HEK293T (cell line): ENCODE measurements around the gene SLC8A1.
A peak's percentile ranks its signal among the peaks of the same experiment; 100 is the strongest.

ENCODE experiments used
- CTCF ChIA-PET: fragments of 350-600 bp; formaldehyde crosslinking; extraction: SDS; loops from one replicate; lab custom pipeline; 2021; ENCODE audit warnings: antibody characterized with exemption, inconsistent platforms; lab: Yijun Ruan, JAX
- POLR2A ChIA-PET: fragments of 350-600 bp; formaldehyde crosslinking; extraction: SDS; loops from one replicate; lab custom pipeline; 2020; ENCODE audit warnings: antibody characterized with exemption, inconsistent platforms; lab: Yijun Ruan, JAX
- DNase-seq: peaks from one replicate; pipeline ENCODE4 v3.0.0; 2012; ENCODE audit warnings: mixed read lengths; ENCODE audit errors: extremely low spot score
- ARNT ChIP-seq: fragments of 450-650 bp; IDR thresholded peaks from 2 replicates; pipeline ENCODE4 v1.6.1; 2017; ENCODE audit warnings: mild to moderate bottlenecking
- BHLHE40 ChIP-seq: fragments of 450-650 bp; IDR thresholded peaks from 2 replicates; pipeline ENCODE4 v1.6.1; 2016; ENCODE audit warnings: mild to moderate bottlenecking, moderate library complexity, borderline replicate concordance
- CTBP1 ChIP-seq: fragments of 450-650 bp; IDR thresholded peaks from 2 replicates; pipeline ENCODE4 v1.6.1; 2016; ENCODE audit warnings: borderline replicate concordance
- ELF4 ChIP-seq: fragments of 450-650 bp; IDR thresholded peaks from 2 replicates; pipeline ENCODE4 v1.6.1; 2017; ENCODE audit warnings: antibody characterized with exemption
- FOXA1 ChIP-seq: fragments of 450-650 bp; IDR thresholded peaks from 2 replicates; pipeline ENCODE4 v1.6.1; 2016; ENCODE audit warnings: mild to moderate bottlenecking
- FOXK2 ChIP-seq: fragments of 450-650 bp; IDR thresholded peaks from 2 replicates; pipeline ENCODE4 v1.6.1; 2016; ENCODE audit warnings: mild to moderate bottlenecking
- FOXM1 ChIP-seq: fragments of 450-650 bp; IDR thresholded peaks from 2 replicates; pipeline ENCODE4 v1.6.1; 2017; ENCODE audit warnings: mild to moderate bottlenecking, borderline replicate concordance
- HDGF ChIP-seq: fragments of 450-650 bp; IDR thresholded peaks from 2 replicates; pipeline ENCODE4 v1.6.1; 2017; ENCODE audit warnings: antibody characterized with exemption, borderline replicate concordance
- L3MBTL2 ChIP-seq: fragments of 450-650 bp; conservative IDR thresholded peaks from 2 replicates; pipeline ENCODE4 v1.6.1; 2016; ENCODE audit warnings: mild to moderate bottlenecking
- LEF1 ChIP-seq: fragments of 450-650 bp; IDR thresholded peaks from 2 replicates; pipeline ENCODE4 v1.6.1; 2017; ENCODE audit warnings: mild to moderate bottlenecking, borderline replicate concordance
- NFRKB ChIP-seq: fragments of 450-650 bp; IDR thresholded peaks from 2 replicates; pipeline ENCODE4 v1.6.1; 2016; ENCODE audit warnings: mild to moderate bottlenecking, moderate library complexity
- SP1 ChIP-seq: fragments of 450-650 bp; IDR thresholded peaks from 2 replicates; pipeline ENCODE4 v1.6.1; 2017
- SUZ12 ChIP-seq: fragments of 450-650 bp; IDR thresholded peaks from 2 replicates; pipeline ENCODE4 v1.6.1; 2016; ENCODE audit warnings: mild to moderate bottlenecking
- TARDBP ChIP-seq: fragments of 450-650 bp; IDR thresholded peaks from 2 replicates; pipeline ENCODE4 v1.6.1; 2016
- ZNF384 ChIP-seq: fragments of 450-650 bp; IDR thresholded peaks from 2 replicates; pipeline ENCODE4 v1.6.1; 2016
- TF ChIP-seq, protein P1 (sequence below): fragments of 450-650 bp; IDR thresholded peaks from 2 replicates; pipeline ENCODE4 v1.6.1; 2016

SLC8A1 gene

DNA sequence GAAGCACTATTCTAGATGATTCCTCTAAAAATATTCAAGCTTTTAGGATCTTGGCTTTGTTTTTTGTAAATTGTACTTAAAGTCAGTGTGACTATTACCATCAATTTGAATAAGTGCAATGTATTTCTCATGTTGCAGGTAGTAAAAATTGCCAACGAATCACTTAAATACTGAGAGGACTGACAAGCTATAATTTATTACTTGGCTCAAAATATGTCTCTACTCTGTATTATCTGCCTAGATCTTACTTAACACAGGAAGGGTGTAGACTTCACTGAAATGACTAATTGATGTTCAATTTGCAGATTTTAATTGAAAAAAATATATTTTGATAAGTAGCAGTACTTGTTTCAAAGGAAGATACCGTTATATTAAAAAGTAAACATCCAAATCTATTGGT, 202.3 kb downstream of the SLC8A1 start:
- TF ChIP-seq, protein P1, sequence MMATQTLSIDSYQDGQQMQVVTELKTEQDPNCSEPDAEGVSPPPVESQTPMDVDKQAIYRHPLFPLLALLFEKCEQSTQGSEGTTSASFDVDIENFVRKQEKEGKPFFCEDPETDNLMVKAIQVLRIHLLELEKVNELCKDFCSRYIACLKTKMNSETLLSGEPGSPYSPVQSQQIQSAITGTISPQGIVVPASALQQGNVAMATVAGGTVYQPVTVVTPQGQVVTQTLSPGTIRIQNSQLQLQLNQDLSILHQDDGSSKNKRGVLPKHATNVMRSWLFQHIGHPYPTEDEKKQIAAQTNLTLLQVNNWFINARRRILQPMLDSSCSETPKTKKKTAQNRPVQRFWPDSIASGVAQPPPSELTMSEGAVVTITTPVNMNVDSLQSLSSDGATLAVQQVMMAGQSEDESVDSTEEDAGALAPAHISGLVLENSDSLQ = peak; percentile 63
- TF ChIP-seq ELF4 = no peak
- CTCF ChIA-PET = no interaction called here
- POLR2A ChIA-PET = no interaction called here
- DNase-seq = no peak

DNA sequence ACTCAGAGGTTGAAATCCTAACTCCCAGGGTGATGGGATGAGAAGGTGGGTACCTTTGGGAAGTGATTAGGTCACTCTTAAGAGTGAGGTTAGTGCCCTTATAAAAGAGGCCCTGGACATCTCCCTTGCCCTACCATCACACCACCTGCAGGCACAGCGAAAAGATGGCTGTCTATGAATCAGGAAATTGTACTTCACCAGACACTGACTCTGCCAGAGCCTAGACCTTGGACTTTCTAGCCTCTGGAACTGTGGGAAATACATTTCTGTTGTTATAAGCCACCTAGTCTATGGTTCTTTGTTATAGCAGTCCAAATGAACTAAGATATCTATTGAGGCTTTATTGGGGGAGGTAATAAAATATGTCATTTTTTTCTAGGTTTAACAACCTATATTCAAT, 203.6 kb downstream of the SLC8A1 start:
- ChIA-PET POLR2A (no interaction called here), CTCF (no interaction called here)
- DNase-seq = no peak
- TF ChIP-seq SP1 (no peak), BHLHE40 (no peak), FOXK2 (no peak), ZNF384 (no peak), FOXA1 (no peak), HDGF (no peak), SUZ12 (no peak), NFRKB (no peak)

DNA sequence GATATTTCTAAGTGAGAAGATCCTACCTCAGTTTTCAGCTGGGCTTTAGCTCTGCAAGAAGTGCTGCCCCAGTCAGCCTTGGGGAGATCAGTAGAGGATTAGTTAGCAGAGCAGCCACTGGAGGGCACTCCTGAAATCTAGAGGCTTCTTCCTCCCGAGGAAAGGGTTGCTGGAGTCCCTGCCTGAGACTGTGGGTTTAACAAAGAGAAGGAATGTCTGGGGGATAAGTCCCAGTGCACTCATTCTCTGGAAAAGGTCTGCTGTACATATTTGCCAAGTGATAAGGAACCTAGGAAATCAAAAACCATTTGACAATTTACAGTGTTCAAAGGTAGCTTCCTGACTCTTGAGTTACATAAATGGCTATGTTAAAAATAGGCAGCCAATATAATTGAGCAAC, 207.2 kb downstream of the SLC8A1 start:
- POLR2A ChIA-PET = no interaction called here
- TF ChIP-seq, protein P1 = no peak
- TF ChIP-seq L3MBTL2 (no peak), FOXA1 (no peak), FOXM1 (no peak), FOXK2 (no peak), TARDBP (no peak), ELF4 (no peak), LEF1 (no peak), SP1 (no peak), SUZ12 (no peak), ARNT (no peak), ZNF384 (no peak), CTBP1 (no peak), BHLHE40 (no peak)
- DNase-seq = peak; percentile 54
- CTCF ChIA-PET = interaction anchor here (0.6 to 2.6 kb wide), 6 partner anchors 12 to 310 kb away, joined by 3 to 6 read pairs (median 3); no protein-coding TSS in a partner anchor

DNA sequence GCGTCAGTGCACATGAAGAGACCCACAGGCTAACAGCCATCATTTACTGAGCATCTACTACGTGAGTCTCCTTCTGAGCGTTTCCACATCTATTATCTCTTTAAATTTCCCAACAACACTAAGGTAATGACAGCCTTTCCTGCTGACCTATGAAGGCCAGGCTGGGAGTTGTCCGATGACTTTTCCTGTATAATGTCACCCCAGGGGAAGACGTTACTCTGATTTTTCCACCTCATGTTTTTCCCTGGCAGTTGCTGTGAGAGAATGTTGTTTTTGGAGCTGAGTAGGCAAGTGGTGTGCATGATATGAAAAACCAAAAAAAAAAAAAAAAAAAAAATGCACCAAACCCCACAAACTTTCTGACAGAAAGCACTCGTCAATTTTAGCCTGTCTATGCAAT, 207.6 kb downstream of the SLC8A1 start:
- no peak for DNase-seq
- POLR2A ChIA-PET = no interaction called here
- no peak for TF ChIP-seq TARDBP
- no peak for TF ChIP-seq FOXK2
- TF ChIP-seq NFRKB = no peak
- no peak for TF ChIP-seq BHLHE40
- TF ChIP-seq L3MBTL2 = no peak
- CTCF ChIA-PET = interaction anchor here (0.6 to 2.6 kb wide), 5 partner anchors 12 to 516 kb away, joined by 3 to 6 read pairs (median 4); no protein-coding TSS in a partner anchor

DNA sequence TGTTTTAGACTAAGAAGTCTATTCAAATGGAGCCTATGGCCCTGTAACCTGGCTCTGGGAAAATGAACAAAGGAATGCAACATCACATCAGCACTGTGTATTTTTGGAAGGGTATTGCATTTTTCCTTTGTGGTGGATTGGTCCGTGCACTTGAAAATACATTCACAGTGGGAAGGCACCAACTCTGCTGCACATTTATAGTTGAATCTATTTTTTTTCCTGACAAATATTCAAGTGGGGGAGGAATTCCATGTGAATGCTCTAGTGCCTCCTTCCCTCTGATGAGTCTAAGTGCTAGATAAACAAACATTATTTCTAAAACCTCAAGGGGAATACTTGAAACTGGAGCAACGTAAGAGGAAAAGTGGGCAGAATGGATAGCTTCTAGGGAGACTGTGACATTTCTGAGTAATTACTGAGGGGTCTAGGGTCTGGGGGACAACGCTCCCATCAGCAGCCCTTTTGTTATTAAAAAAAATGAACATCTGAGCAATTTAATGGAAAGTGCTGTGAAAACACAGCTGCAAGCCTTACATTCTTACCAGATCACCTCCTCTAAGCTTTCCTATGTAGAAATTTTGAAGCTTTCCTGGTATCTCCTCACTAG, 208.2 kb downstream of the SLC8A1 start:
- POLR2A ChIA-PET = no interaction called here
- no peak for TF ChIP-seq HDGF
- CTCF ChIA-PET = interaction anchor here (0.6 to 2.2 kb wide), 3 partner anchors 13 to 517 kb away, joined by 4 to 6 read pairs (median 4); no protein-coding TSS in a partner anchor
- DNase-seq = no peak

DNA sequence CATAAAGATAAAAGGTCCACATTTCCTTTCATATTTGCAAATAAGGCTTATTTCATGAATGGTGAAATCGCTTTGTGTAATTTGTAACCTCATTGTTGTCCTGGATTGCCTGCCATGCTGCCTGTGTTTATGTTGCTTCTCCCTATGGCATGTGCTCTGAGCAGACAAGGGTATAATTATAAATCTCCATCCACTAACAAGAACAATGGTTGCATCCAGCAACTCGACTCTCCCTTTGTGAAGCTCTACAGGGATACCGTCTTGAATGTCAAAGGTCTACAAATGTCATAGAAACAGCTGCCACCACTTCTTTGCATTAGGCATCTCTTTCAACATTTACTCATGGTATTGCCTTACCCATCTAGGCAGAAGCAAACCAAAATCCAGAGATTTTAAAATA, 209.6 kb downstream of the SLC8A1 start:
- no peak for DNase-seq
- POLR2A ChIA-PET = no interaction called here
- TF ChIP-seq CTBP1 (no peak), FOXM1 (no peak), ZNF384 (no peak), ARNT (no peak)
- CTCF ChIA-PET = no interaction called here

DNA sequence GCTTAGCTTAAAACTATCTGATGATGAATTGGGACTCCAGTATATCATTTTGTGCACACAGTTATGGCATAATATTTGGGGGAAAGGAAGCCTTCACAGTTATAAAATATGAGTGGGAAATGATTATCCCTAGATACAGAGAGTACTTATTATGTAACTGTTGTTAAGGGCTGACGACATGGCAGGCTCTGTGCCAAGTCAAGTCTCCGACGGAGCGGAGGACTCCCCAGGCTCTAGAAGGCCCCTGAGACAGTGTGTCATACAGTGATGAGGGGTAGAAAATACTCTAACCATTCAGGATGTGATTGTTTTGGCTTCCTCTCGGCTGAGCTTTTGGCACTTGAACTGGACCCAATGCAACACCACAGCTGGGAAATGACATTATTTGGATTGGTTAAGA, 211.8 kb downstream of the SLC8A1 start:
- ChIA-PET CTCF (no interaction called here), POLR2A (no interaction called here)
- no peak for TF ChIP-seq BHLHE40
- no peak for TF ChIP-seq ARNT
- no peak for TF ChIP-seq ELF4
- no peak for TF ChIP-seq TARDBP
- no peak for TF ChIP-seq HDGF
- no peak for TF ChIP-seq FOXK2
- no peak for TF ChIP-seq FOXA1
- TF ChIP-seq, protein P1 = no peak
- TF ChIP-seq FOXM1 = no peak
- no peak for TF ChIP-seq LEF1
- TF ChIP-seq NFRKB = no peak
- TF ChIP-seq CTBP1 = no peak
- no peak for TF ChIP-seq L3MBTL2
- no peak for TF ChIP-seq SP1
- no peak for DNase-seq
